Keratinocyte (primary cell): ENCODE results near the gene KLHL5. TPM values are rescaled to one million over a fixed set of nuclear protein-coding genes. Genes with fewer than 3 reads are reported as not detected.

Experiments used
- DNase-seq: peaks from one replicate; pipeline ENCODE4 v3.0.0-alpha.2; 2011; ENCODE audit warnings: low read depth, missing footprints, low spot score
- FAIRE-seq: peaks from 2 replicates; lab custom pipeline; 2011; peaks lifted over from hg19 to GRCh38; lab: Jason Lieb, UNC
- H2AFZ ChIP-seq: 2 replicates; pipeline ENCODE4 v1.6.0; 2012; ENCODE audit warnings: low read length, control low read depth, inconsistent platforms; ENCODE audit not compliant: control insufficient read depth
- H3K27ac ChIP-seq: 2 replicates; pipeline ENCODE4 v1.5.1; 2011; ENCODE audit warnings: low read length; ENCODE audit not compliant: control insufficient read depth, insufficient read depth
- H3K27me3 ChIP-seq: 3 replicates; pipeline ENCODE4 v1.6.0; 2011; ENCODE audit warnings: low read length; ENCODE audit not compliant: control insufficient read depth, insufficient read depth; ENCODE audit errors: extremely low read depth
- H3K36me3 ChIP-seq, 2 experiments: 2 replicates in 1 of 2; 3 replicates in 1 of 2; pipeline ENCODE4 v1.5.1; 2011; ENCODE audit warnings: low read length in 2 of 2, mild to moderate bottlenecking in 1 of 2; ENCODE audit not compliant: control insufficient read depth in 2 of 2, insufficient read depth in 2 of 2; ENCODE audit errors: extremely low read depth in 1 of 2
- H3K4me1 ChIP-seq: 3 replicates; pipeline ENCODE4 v1.5.1; 2011; ENCODE audit warnings: low read length; ENCODE audit not compliant: control insufficient read depth, insufficient read depth; ENCODE audit errors: extremely low read depth
- H3K4me2 ChIP-seq: 3 replicates; pipeline ENCODE4 v1.6.0; 2011; ENCODE audit warnings: low read depth, low read length; ENCODE audit not compliant: control insufficient read depth, insufficient read depth; ENCODE audit errors: extremely low read depth
- H3K4me3 ChIP-seq, 3 experiments: fragments of 200-600 bp in 1 of 3; sonication (generic) in 1 of 3; 2 replicates in 2 of 3; 3 replicates in 1 of 3; pipeline ENCODE4 v1.5.1; 2011 to 2016; ENCODE audit warnings: low read length in 3 of 3, mild to moderate bottlenecking in 3 of 3, control low read depth in 2 of 3, inconsistent platforms in 1 of 3, low read depth in 1 of 3, mixed read lengths in 1 of 3, mixed run types in 1 of 3, moderate library complexity in 1 of 3; ENCODE audit not compliant: control insufficient read depth in 2 of 3, insufficient read depth in 2 of 3; ENCODE audit errors: extremely low read depth in 1 of 3
- H3K79me2 ChIP-seq: 2 replicates; pipeline ENCODE4 v1.6.0; 2012; ENCODE audit warnings: low read length; ENCODE audit not compliant: control insufficient read depth, insufficient read depth
- H3K9ac ChIP-seq: 3 replicates; pipeline ENCODE4 v1.6.0; 2011; ENCODE audit warnings: low read length; ENCODE audit not compliant: control insufficient read depth, insufficient read depth; ENCODE audit errors: extremely low read depth
- H3K9me1 ChIP-seq: 3 replicates; pipeline ENCODE4 v1.6.0; 2011; ENCODE audit warnings: low read length; ENCODE audit not compliant: control insufficient read depth, insufficient read depth; ENCODE audit errors: extremely low read depth
- H3K9me3 ChIP-seq: 2 replicates; pipeline ENCODE4 v1.5.1; 2012; ENCODE audit warnings: low read depth, low read length; ENCODE audit not compliant: control insufficient read depth
- H4K20me1 ChIP-seq: 3 replicates; pipeline ENCODE4 v1.6.0; 2011; ENCODE audit warnings: low read length; ENCODE audit not compliant: control insufficient read depth, insufficient read depth; ENCODE audit errors: extremely low read depth
- CTCF ChIP-seq, 3 experiments: IDR thresholded peaks in 1 of 3; conservative IDR thresholded peaks in 1 of 3; optimal IDR thresholded peaks in 1 of 3; 2 replicates in 2 of 3; 3 replicates in 1 of 3; pipeline versions ENCODE3 to v1.5.1; 2011; ENCODE audit warnings: low read length in 3 of 3, mild to moderate bottlenecking in 3 of 3, moderate library complexity in 2 of 3, control low read depth in 1 of 3, inconsistent platforms in 1 of 3; ENCODE audit not compliant: insufficient read depth in 2 of 3; ENCODE audit errors: extremely low read depth in 1 of 3
- EZH2 ChIP-seq: IDR thresholded peaks from one replicate; pipeline ENCODE4 v1.6.1; 2012; ENCODE audit warnings: inconsistent platforms, mild to moderate bottlenecking, low read length, moderate library complexity
- dilution Hi-C: fragments of 300-500 bp; cut with MboI; formaldehyde crosslinking; loops from one replicate; pipeline ENCODE4 v1.7.0; 2020; ENCODE audit warnings: low sequenced_read_pairs; ENCODE audit not compliant: extremely low pct_ligation_motif_present
- polyA plus RNA-seq, 5 experiments: library from polyadenylated mRNA; depleted of rRNA in 3 of 5; stranded (reverse) in 3 of 5; stranded (forward) in 1 of 5; unstranded in 1 of 5; fragments of >200 nt; gene quantifications; 1 replicate in 1 of 5; 2 replicates in 3 of 5; 3 replicates in 1 of 5; pipeline versions ENCODE4 v1.2.1 to v1.2.3, GENCODE V29; 2011 to 2012; ENCODE audit warnings: missing spikeins in 2 of 5, low read depth in 1 of 5, low replicate concordance in 1 of 5

KLHL5 gene
- polyA plus RNA-seq, 1 donor (not counting 4 experiments of a cell fraction or from before 2014, with no cell fraction given): 25.4 TPM

GRCh38 chr4:39022241-39022640 is 39.8 kb upstream of the KLHL5 start:
- Histone ChIP-seq H3K9ac (no peak overlapping the region), H4K20me1 (no peaks in the 10 kb centered on the region), H3K4me3 (no peak overlapping the region), H3K27ac (no peak overlapping the region), H3K27me3 (no peaks in the 10 kb centered on the region), H3K4me1 (no peaks in the 10 kb centered on the region), H3K9me1 (no peaks in the 10 kb centered on the region), H3K4me2 (no peak overlapping the region), H3K36me3 (no peaks in the 10 kb centered on the region), H2AFZ (no peak overlapping the region), H3K79me2 (no peaks in the 10 kb centered on the region), H3K9me3 (no peaks in the 10 kb centered on the region)
- no peak for FAIRE-seq
- dilution Hi-C loops: no loop called here
- no peak for TF ChIP-seq EZH2
- no peak for TF ChIP-seq CTCF (optimal IDR thresholded peaks at IDR 0.05 in 1 of 3, IDR thresholded peaks at IDR 0.05 in 1 of 3, conservative IDR thresholded peaks at IDR 0.05 in 1 of 3; ENCODE audit: extremely low read depth in 1 of 3, insufficient read depth in 2 of 3, low read length in 3 of 3)
- no peak for DNase-seq

DNA sequence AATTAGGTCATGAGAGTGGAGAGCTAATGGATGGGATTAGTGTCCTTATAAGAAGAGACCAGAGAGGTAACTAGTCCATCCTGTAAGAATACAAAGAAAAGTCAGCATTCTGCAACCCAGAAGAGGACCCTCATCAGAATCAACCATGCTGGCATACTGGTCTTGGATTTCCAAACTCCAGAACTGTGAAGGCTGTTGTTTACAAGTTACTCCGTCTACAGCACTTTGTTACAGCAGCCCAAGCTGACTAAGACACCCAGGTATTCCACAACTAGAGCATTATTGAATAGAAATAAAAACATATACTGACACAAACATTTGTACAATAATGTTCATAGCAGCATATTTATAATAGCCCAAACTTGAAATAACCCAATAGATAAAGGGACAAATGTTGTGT is 39.0 kb upstream of the KLHL5 start:
- no peak overlapping the region for H3K27ac ChIP-seq
- TF ChIP-seq CTCF (optimal IDR thresholded peaks at IDR 0.05 in 1 of 3, IDR thresholded peaks at IDR 0.05 in 1 of 3, conservative IDR thresholded peaks at IDR 0.05 in 1 of 3; ENCODE audit: extremely low read depth in 1 of 3, insufficient read depth in 2 of 3, low read length in 3 of 3) (no peak), EZH2 (no peak)

More for the DNA sequence above, 39.0 kb upstream of the KLHL5 start:
- FAIRE-seq: no peak
- Histone ChIP-seq H4K20me1 (no peaks in the 10 kb centered on the region), H3K4me1 (no peaks in the 10 kb centered on the region), H3K79me2 (no peaks in the 10 kb centered on the region), H3K4me2 (no peak overlapping the region), H3K9me1 (no peaks in the 10 kb centered on the region), H2AFZ (no peak overlapping the region), H3K9me3 (no peaks in the 10 kb centered on the region), H3K36me3 (no peaks in the 10 kb centered on the region), H3K27me3 (no peaks in the 10 kb centered on the region), H3K4me3 (no peak overlapping the region), H3K9ac (no peak overlapping the region)
- dilution Hi-C loops: no loop called here
- no peak for DNase-seq
